ENCODE measurements around the gene ING2.

ING2 gene

DNA sequence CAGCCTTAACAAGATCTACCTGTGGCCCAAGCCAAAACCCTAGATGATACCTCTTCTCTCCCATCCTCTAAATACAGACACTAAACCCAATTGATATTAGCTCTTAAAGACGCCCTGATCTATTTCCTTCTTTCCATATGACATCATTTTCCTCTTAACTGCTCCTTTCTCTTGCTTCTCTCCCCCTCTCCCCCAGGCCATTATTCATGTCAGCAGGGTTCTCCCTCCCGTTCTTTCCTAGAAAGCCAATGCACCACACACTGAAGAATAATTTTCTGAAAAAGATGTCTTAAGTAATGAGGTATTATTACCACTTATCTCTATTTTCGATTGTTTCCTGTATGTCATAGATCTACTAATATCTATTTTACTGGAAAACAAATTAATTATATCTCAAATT, 9.7 kb upstream of the ING2 start:
- Histone ChIP-seq H3K27ac (no peak overlapping the region), H3K4me3 (no peak overlapping the region)

DNA sequence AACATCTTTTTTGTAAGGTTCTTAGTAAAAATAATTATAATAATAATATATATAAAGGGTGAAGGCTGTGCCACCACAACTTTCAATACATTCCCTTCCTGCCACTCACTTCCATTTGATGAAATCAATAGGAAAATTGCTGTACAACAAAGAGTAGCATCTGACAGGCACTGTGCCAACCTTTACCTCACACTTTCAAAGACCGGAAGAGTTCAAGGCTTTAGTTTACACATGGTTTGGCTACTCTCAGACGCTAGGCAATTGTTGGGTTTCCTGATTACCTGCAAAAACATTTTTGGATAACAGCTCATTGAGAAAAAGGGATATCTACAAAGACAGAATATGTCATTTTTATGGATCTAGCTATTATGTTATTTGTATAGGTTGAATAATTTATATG, 5.5 kb upstream of the ING2 start:
- H3K27ac ChIP-seq, result no peak overlapping the region
- H3K4me3 ChIP-seq, result no peak overlapping the region

DNA sequence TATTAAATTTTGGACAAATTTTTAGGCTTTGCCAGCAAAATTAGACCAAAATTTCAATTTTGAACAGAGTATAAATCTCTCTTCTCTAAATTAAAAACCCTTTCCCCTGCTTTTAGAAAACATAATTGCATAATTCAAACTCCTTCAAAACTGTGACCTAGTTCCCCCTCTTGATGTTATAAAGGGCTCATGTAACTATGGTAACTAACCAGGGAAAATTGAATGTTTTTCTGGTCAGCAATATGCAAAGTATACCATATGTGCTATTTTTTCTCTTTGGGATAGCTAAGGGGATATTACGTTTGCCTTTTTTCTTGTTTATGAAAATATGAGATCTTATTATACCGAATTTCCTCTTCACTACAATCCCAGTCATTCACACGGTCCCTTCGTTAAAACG, 5.1 kb upstream of the ING2 start:
- no peak overlapping the region for H3K27ac ChIP-seq

DNA sequence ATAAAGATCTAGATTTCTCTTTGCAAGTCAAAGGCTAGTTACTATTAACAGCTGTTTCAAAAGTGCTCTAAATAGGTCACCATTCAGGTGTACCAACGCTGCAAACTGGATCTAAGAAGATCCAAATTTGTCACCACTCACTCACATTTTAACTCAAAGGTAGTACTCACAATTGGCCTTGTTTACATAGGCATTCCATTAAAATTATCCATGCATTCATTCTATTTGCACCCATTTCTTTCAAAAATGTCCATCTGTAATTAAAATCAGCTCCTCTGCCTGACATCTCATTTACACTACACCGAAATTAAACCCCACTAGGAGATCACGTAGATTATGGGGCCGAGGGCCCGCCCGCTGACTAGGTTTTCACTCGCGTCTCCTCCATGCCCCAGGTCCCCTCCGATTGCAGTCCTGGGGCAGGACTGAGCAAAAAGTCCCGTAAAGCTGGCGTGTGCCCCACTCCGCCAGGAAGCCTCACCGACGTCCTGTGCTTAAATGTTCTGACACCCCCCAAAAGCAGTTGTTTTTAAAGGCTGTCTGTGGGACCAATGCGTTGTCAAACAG, 1.3 kb upstream of the ING2 start:
- Histone ChIP-seq H3K4me3 (peak overlapping the region; percentile 80 to 99 (median 94)), H3K27ac (peak overlapping the region; percentile 52 to 98 (median 96))

More for the DNA sequence above, 5.1 kb upstream of the ING2 start:
- H3K4me3 ChIP-seq, result no peak overlapping the region

DNA sequence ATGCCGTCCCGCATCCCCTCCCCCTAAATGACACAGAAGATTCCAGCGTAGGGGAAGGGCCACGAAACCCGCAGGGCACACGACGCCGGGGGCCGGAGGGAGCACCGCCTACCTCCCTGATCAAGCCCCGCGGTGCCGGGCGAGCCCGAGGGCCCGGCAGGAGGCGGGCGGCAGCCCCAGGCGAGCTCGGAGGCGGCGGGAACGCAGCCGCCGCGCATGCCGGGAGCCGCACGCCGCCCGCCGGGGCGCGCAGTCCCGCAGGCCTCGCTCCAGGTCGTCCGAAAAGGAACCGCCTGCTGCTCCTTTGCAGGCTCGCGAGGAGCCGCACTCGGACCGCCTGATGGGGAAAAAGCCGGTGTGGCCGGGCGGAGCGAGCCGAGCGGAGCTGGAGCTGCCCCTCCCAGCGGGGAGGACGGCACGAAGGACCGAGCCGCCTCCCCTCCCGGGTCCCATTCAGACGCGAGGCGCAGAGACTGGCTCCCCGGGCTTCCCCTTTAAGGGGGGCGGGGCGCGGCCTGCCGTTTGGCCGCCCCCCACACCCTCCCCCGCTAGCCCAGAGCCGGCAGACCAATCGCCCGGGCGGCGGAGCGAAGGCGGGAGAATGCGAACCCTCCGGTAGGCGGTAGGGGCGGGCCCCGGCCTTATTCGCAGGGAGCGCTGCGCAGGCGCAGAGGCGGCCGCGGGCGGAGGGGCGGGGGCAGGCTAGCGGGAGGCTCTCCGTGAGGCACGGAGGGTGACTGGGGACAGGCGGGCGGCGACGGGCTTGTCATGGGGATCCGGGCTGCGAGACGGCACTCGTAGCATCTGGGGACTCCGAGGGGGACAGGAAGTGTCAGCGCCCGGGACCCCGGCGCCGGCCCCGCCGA, 561 bp upstream of the ING2 start:
- H3K27ac ChIP-seq, result peak overlapping the region; percentile 88 to 98 (median 96)
- peak overlapping the region; percentile 80 to 99 (median 94) for H3K4me3 ChIP-seq

DNA sequence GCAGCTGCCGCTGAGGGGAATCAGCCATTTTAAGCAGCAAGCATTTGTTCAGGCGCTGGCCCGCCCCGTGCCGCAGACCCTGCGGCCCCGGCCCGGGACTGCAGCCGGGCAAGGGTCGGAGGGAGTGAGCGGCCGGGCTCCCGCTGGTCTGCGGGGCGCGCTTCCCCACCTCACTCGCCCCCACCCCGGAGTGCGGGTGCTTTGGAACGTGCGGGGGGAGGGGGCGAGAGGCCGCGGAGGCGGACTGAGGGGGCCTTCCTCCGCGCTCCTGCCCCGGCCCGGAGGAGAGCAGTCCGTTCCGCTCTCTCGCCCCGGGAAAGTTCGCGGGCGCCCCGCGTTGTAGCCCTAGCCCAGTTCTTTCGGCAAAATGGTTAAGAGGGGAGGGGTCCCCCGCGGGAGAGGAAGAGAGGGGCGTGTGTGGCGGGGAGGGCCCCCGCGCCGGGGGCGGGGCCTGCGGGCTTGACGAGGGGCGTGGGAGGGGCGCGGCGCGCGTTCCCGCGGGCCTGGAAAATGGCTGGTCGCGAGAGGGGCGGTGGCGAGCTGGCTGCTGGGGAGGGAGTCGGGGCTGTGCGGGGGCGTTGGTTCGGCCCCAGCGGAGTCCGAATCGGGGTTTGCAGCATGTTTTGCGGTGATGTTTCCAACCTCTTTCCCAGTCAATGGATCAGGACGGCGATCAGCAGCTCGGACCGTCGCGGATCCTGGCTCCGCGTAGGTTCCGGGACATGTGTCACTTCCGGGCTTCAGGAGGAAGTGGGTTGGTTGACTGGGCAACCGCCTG, 942 bp downstream of the ING2 start:
- peak overlapping the region; percentile 88 to 98 (median 96) for H3K27ac ChIP-seq
- peak overlapping the region; percentile 80 to 99 (median 94) for H3K4me3 ChIP-seq

DNA sequence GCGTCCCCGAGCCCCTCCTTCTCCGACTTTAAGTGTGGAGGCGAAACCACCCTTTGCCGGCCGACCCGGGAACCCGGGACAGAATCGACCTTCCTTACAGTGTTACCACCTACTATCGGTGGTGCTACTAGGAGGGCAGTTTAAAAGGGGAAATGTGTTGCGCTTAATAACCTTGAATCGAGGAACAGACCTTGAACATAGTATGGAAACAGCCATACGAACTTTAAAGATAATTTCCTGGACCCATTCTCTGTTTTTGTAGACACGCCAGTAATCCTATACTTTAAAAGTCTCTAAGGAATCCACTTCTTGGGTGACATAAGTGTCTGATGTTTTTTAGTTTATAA, 1.5 kb downstream of the ING2 start:
- peak overlapping the region in 20 of 21 experiments; percentile 91 to 98 (median 96) for H3K27ac ChIP-seq
- peak overlapping the region; percentile 80 to 99 (median 94) for H3K4me3 ChIP-seq

DNA sequence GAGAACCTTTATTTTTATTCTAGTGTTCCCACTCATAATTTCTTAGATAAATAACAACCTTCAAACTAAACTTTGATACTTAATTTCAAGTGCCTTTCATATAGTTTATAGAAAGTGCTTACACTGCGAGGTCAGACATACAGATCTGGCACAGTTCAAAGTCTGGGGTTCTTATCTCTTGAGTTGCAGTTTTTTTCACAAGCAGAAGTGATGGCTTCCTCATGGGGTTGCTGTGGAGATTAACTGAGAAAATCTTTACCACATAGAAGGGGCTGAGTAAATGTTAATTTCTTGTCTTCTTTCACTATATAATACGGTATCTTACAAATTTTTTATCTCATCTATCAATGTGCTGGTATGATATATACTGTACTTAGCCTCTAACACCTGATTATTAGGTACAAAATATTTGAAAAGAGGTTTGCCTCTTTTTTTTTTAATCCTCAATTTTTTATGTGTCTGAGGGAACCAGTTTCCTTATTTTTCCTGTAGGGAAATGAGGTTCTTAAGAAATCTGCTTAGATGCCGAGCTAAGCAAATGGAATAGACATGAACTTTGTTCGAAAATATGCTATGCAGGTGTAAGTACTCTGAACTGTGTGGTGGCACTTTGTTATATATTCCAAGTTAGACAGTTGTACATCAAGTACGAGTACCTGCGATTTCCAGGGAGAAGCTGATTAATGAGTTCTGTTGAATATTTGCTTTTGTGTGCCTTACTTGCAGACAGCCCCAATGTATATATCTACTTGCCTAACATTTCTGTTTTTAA, 3.3 kb downstream of the ING2 start:
- no peak overlapping the region for H3K4me3 ChIP-seq
- H3K27ac ChIP-seq, result no peak overlapping the region

DNA sequence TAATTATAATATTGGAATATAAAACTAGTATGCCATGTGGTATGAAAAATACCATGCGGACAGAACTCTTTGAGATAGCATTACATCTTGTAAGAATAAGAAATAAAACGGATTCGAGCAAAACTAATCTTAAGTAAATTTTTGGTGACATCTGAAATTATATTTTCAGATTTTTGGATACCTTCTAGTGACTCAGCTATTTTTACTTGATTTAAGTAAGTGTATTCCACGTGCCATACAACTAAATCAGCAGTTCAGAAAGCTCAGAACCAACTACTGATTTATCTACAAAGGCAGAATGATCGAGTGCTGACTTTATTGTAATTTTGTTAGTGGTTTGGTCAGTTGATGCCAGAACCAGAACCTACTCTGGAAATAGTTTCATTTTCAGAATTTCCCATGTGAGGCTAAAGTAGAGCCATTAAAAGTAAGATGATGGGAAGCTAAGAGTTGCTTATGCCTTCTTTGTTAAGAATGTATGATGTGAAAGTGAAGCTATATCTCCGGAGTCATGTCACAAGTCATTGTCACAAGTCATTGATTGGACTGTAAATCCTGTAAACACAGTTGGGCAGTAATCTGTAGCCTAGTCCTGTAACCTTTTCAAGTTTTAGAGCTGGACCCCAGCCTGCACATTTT, 4.0 kb downstream of the ING2 start:
- Histone ChIP-seq H3K4me3 (no peak overlapping the region), H3K27ac (peak overlapping the region in 1 of 21 experiments; percentile 23)

DNA sequence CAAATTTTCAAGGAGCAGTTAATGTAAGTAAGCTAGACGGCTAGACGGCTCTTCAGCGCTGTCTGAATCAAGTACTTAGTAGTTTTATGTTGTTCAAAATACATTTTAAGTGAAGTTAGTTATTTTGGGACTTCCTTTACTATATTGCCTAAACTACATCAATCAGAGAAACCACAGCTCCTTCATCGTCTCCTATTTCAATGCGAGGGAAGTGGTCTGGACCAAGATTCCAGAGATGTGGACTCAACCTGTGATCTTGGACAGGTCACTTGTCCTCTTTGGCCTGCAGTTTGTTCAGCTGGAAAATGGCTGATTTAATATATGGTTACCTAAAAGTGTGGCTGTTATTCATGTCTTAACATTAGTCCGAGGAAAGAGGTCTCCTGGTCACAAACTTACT, 10.6 kb downstream of the ING2 start:
- Histone ChIP-seq H3K27ac (no peak overlapping the region), H3K4me3 (no peak overlapping the region)

DNA sequence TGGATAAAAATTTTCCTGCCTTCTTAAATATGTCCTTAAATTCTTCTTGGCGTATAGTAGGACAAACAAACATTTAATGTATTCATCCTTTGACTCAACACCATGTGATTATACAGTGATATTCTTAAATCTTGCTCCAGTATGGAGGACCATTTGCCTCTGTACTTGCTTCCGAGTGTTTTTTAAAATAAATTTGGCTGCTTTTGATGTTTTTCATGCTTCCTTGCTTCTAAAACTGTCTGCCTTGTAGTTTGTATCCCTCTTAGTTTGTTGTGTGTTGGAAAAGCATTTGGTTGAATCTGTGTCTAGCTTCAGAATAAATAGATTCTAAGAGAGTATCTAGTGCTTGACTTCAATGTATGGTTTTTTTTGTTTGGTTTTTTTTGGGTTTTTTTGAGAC, 12.3 kb downstream of the ING2 start:
- H3K27ac ChIP-seq, result no peak overlapping the region

DNA sequence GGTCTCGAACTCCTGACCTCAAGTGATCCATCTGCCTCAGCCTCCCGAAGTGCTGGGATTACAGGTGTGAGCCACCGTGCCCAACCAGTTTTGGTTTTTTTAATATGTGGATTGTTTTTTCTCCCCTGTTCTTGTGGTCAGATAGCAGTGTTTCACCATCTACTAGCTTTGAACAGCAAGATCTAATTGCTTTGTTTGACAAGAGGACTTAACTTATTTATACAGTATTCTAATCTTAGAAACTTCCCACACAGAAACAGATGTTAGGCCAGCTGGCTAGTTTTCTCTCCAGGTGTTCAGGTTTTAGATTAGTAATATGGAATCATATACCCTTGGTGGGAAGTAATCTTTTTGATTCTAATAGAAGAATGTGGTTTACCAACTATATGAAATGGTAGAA, 12.9 kb downstream of the ING2 start:
- Histone ChIP-seq H3K4me3 (no peak overlapping the region), H3K27ac (no peak overlapping the region)

More for the DNA sequence above, 12.3 kb downstream of the ING2 start:
- H3K4me3 ChIP-seq, result no peak overlapping the region

DNA sequence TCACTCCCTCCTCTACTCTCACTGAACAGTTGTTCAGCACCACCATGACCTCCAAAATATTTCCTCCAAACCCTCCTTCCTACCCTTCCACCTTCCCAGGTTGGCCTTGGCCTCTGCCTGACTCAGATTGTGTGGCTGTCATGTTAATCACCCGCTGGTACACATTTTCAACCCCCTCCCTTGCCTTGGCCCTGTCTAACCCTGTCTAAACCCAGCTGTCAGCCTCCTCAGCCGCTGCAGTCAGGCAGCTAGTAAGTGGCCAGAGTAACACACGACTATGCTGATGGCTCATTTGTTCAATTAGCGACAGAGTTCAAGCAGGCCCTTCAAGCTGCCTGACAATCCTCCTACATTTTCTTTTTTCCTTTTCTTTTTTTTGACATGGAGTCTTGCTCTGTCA, 18.0 kb downstream of the ING2 start:
- Histone ChIP-seq H3K4me3 (no peak overlapping the region), H3K27ac (no peak overlapping the region)

DNA sequence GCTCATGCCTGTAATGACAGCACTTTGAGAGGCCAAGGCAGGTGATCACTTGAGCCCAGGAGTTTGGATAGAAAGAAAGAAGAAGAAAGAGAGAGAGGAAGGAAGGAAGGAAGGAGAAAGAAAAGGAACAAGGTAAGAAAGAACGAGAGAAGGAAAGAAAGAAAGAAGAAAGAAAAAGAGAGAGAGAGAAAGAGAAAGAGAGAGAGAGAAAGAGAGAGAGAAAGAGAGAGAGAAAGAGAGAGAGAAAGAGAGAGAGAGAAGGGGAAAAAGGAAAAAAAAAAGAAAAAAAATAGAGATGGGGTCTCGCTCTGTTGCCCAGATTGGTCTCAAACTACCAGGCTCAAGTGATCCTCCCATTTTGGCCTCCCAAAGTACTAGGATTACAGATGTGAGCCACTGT, 22.5 kb downstream of the ING2 start:
- no peak overlapping the region for H3K27ac ChIP-seq
- H3K4me3 ChIP-seq, result no peak overlapping the region

DNA sequence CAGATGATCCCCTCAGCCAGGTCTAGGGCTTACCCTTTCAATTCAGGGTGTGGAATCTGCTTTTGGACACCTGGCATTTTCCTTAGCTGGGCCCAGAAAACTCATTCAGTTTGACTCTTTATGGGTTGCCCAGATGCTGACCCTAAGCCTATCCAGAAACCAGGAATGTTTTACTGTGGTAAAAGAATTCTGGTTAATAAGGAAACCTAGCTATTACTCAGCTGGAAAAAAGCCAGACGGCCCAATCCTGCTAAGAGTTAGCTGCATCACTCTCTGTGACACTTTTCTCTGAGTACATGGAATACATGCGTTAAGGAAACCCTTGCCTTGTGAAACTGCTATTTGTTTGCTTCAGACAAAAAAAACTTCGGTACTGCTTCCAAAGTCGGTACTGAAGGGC, 28.0 kb downstream of the ING2 start:
- Histone ChIP-seq H3K27ac (no peak overlapping the region), H3K4me3 (no peak overlapping the region)

DNA sequence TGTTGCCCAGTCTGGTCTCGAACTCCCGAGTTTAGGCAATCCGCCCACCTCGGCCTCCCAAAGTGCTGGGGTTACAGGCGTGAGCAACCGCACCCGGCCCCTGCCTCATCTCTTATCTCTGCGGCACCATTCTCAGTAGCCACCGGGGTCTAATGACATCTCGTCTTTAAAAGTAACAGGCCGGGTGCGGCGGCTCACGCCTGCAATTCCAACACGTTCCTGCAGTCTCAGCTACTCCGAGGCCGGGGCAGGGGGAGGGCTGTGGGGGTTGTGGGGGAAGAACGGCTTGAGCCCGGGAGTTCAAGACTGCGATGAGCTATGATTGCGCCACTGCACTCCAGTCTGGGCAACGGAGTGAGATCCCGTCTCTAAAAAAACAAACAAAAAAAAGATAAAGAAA, 28.8 kb downstream of the ING2 start:
- Histone ChIP-seq H3K27ac (no peak overlapping the region), H3K4me3 (no peak overlapping the region)

DNA sequence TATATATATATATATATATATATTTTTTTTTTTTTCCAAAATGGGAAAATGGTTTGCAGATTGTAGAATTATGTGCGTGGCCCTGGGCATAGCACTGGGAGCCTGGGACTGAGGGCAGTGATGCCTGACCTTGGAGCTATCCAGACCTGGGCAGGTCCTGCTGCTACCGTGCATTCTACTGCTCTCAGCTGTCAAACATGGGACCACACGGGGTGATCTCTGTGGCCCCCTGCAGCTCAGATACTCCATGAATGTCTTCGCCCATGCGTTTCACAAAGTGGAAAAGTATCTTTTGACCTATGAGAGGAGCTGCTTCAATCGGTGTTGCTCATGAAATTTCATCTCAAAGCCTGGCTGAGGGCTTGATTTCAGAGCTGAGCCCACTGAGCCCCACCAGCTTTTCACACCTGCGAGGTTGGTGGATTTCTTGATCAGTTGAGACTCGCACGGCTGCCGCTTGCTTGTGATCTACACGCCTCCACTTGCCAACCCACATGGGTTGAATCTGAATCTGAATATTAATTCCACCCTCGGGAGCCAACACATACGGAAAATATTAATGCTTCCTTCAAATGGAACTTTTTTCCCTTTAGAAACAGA, 35.7 kb downstream of the ING2 start:
- Histone ChIP-seq H3K27ac (peak overlapping the region in 7 of 21 experiments; percentile 4 to 65 (median 47)), H3K4me3 (no peak overlapping the region)

DNA sequence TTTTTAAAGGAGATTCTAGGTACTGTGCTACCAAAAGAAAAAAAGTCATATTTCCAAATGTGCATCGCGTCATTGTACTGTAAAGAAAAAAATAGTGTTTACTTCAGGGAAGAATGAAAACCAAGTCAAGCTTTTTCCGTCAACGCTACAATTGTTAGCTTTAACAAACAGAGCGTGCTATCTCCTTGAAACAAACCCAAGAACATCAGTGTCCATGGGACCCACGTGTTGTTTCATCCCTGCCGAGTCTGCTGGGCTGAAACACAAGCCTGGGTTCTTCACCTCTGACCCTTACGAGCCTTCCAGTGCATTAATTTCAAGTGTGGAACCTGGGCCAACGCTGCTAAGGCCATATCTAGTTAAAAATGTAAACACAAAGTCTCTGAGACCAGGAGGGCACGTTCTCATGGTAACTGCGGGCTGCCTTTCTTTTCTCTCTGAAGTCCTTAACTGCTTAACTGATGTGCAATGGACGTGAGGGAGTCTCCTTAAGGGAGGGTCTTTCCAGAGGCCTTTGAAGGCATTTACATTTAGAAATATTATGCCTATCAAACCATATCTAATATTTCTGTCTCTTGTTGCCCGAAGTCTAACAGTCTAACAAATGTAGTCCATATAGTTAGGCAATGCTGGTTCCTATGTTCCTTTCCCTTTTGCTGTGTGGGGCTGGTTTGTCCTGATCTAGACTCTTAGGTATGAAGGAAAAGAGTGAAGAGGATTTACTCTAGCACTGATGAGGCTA, 36.3 kb downstream of the ING2 start:
- peak overlapping the region in 13 of 21 experiments; percentile 4 to 65 (median 33) for H3K27ac ChIP-seq
- H3K4me3 ChIP-seq, result no peak overlapping the region

DNA sequence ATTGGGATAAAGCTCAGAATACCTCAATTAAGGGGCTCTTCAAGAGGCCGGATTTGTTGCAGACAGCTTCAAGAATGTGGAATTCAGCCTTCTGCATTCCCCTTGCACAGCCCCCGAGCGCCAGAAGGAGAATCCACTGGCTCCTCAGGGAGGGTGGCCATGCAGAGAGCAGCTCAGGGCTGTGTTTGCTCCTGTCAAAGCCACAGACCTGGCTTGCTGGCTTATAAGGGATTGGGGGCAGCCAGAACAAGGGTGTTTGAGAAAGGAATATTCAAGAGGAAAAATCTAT, 36.8 kb downstream of the ING2 start:
- H3K27ac ChIP-seq, result peak overlapping the region in 2 of 21 experiments; percentile 15 to 33
- no peak overlapping the region for H3K4me3 ChIP-seq
